CD4-positive, alpha-beta T cell treated with Interleukin-10 for 1 hour (primary cell): Measurements from ENCODE around the gene RGS9.

Source experiments
- DNase-seq: peaks from one replicate; pipeline ENCODE4 v3.0.0-alpha.2; 2020

RGS9 gene

GRCh38 chr17:65265276-65265675 is 128.1 kb downstream of the RGS9 start:
- DNase-seq: no peak

DNA sequence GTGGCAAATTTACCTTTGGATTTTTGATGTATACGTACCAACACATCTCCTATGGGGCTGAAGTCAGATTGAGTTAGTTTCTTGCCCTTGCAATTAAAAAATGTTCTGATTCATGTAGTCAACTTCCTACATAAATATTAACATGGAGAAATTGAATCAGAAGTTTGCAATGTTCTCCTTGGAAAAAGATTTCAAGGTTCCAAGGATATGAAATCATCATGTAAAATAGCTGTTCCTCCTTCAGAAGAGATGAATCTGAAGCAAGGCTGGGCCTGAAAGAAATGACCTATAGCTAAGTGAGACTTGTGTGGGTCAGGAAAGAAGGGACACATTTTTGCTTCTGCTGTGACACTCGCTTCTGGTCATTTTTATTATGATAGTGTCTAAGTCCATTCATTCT is 131.7 kb downstream of the RGS9 start:
- no peak for DNase-seq

- DNase-seq: no peak
Measured at GRCh38 chr17:65270499-65271253, 133.5 kb downstream of the RGS9 start.

DNA sequence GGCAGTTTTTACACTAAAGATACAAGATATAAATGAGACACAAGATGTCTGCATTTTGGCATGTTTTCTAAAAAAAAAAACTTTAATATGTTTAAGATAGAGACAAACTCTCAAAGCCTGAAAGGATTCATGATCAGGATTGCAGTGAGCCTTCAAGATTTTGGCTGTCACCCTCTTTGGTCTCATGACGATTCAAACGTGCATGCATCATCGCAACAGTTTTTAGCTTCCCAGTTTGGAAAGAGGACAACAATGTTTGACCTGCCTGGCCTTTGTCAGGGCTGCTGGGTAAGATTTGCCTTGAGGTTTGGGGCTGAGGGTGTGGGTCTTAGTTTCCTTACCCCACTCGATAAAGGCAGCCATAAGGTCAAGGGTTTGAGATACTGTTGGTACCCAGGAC is 134.1 kb downstream of the RGS9 start:
- DNase-seq: no peak
